DOHH2 (cell line): Measurements from ENCODE around the gene PLPP6.

Experiments used
- H3F3A ChIP-seq: fragments of 200-600 bp; sonication (generic), shearing (Covaris generic); 2 replicates; pipeline ENCODE4 v1.6.0; 2016; ENCODE audit warnings: antibody characterized with exemption, mild to moderate bottlenecking; ENCODE audit not compliant: control insufficient read depth, insufficient read depth
- H3K27ac ChIP-seq: fragments of 200-600 bp; sonication (generic); 2 replicates; pipeline ENCODE4 v1.5.1; 2014; ENCODE audit warnings: low read depth, mild to moderate bottlenecking, low read length, moderate library complexity
- H3K27me3 ChIP-seq: fragments of 200-600 bp; sonication (generic); 2 replicates; pipeline ENCODE4 v1.6.1; 2014; ENCODE audit warnings: mild to moderate bottlenecking, low read length, mixed read lengths; ENCODE audit not compliant: control insufficient read depth
- H3K36me3 ChIP-seq: fragments of 200-600 bp; sonication (generic); 2 replicates; pipeline ENCODE4 v1.6.1; 2014; ENCODE audit warnings: mild to moderate bottlenecking, low read length, moderate library complexity, mixed read lengths; ENCODE audit not compliant: control insufficient read depth
- H3K4me1 ChIP-seq: fragments of 200-600 bp; sonication (generic); 2 replicates; pipeline ENCODE4 v1.6.1; 2014; ENCODE audit warnings: mild to moderate bottlenecking, low read length, mixed read lengths; ENCODE audit not compliant: control insufficient read depth
- H3K4me2 ChIP-seq: fragments of 200-600 bp; sonication (generic); 2 replicates; pipeline ENCODE4 v1.6.0; 2014; ENCODE audit warnings: mild to moderate bottlenecking, low read length, moderate library complexity
- H3K4me3 ChIP-seq: fragments of 200-600 bp; sonication (generic); 2 replicates; pipeline ENCODE4 v1.5.1; 2014; ENCODE audit warnings: mild to moderate bottlenecking, low read length, mixed read lengths
- H3K79me2 ChIP-seq: fragments of 200-600 bp; sonication (generic); 2 replicates; pipeline ENCODE4 v1.6.1; 2014; ENCODE audit warnings: mild to moderate bottlenecking, low read length, mixed read lengths; ENCODE audit not compliant: control insufficient read depth
- H3K9me2 ChIP-seq: fragments of 200-600 bp; sonication (generic); replicated peaks from 2 replicates; pipeline ENCODE4 v1.6.1; 2014; ENCODE audit warnings: mild to moderate bottlenecking, low read length, mixed read lengths; ENCODE audit not compliant: control insufficient read depth
- H3K9me3 ChIP-seq: fragments of 200-600 bp; sonication (generic); 2 replicates; pipeline ENCODE4 v1.6.1; 2014; ENCODE audit warnings: antibody characterized with exemption, low read length, mixed read lengths; ENCODE audit not compliant: control insufficient read depth, insufficient read depth
- H4K20me1 ChIP-seq: fragments of 200-600 bp; sonication (generic); 2 replicates; pipeline ENCODE4 v1.6.0; 2014; ENCODE audit warnings: low read depth, mild to moderate bottlenecking, antibody characterized with exemption, low read length, moderate library complexity; ENCODE audit not compliant: control insufficient read depth, insufficient read depth
- EZH2phosphoT487 ChIP-seq: fragments of 200-600 bp; sonication (generic); IDR thresholded peaks from 2 replicates; pipeline ENCODE4 v1.6.1; 2017; ENCODE audit warnings: borderline replicate concordance, mild to moderate bottlenecking, antibody characterized with exemption, low read length, moderate library complexity, mixed read lengths
- TF ChIP-seq, protein P1 (sequence below): fragments of 200-600 bp; sonication (generic); IDR thresholded peaks from one replicate; pipeline ENCODE4 v1.5.1; 2014; ENCODE audit warnings: antibody characterized with exemption, mild to moderate bottlenecking, low read depth, low read length; ENCODE audit not compliant: poor library complexity, severe bottlenecking

PLPP6 gene

GRCh38 chr9:4674783-4675182 is 12.7 kb downstream of the PLPP6 start:
- Histone ChIP-seq H3K4me3 (no peak overlapping the region), H3K4me1 (peaks cover 7% of the 10 kb centered on the region), H3F3A (no peaks in the 10 kb centered on the region), H3K27me3 (no peaks in the 10 kb centered on the region), H3K9me2 (no peaks in the 10 kb centered on the region), H3K27ac (no peak overlapping the region), H3K36me3 (no peaks in the 10 kb centered on the region; the same call in 1 of the 2 replicates), H3K4me2 (no peak overlapping the region), H3K79me2 (peaks cover 3% of the 10 kb centered on the region), H3K9me3 (no peaks in the 10 kb centered on the region), H4K20me1 (no peaks in the 10 kb centered on the region)
- TF ChIP-seq EZH2phosphoT487, result no peak
- TF ChIP-seq, protein P1, sequence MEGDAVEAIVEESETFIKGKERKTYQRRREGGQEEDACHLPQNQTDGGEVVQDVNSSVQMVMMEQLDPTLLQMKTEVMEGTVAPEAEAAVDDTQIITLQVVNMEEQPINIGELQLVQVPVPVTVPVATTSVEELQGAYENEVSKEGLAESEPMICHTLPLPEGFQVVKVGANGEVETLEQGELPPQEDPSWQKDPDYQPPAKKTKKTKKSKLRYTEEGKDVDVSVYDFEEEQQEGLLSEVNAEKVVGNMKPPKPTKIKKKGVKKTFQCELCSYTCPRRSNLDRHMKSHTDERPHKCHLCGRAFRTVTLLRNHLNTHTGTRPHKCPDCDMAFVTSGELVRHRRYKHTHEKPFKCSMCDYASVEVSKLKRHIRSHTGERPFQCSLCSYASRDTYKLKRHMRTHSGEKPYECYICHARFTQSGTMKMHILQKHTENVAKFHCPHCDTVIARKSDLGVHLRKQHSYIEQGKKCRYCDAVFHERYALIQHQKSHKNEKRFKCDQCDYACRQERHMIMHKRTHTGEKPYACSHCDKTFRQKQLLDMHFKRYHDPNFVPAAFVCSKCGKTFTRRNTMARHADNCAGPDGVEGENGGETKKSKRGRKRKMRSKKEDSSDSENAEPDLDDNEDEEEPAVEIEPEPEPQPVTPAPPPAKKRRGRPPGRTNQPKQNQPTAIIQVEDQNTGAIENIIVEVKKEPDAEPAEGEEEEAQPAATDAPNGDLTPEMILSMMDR, result no peak

DNA sequence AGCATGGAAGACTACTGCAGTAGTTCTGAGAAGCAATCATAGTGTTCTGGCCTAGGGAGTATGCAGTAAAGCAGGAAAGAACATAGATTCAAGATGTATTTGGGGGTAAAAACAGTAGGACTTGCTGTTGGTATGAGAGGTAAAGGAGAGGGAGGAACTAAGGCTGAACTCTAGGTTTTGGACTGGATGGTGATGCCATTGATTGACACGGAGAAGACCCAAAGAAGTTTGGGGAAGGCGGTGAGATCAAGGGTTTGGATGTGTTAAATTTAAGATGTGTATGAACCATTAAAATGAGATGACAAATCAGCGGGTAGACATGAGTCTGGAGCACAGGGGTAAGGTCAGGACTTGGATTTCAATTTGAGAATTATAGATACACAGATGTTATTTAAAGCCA is 15.3 kb downstream of the PLPP6 start:
- Histone ChIP-seq H3K4me2 (no peak overlapping the region), H3K4me3 (no peak overlapping the region), H4K20me1 (no peaks in the 10 kb centered on the region), H3K9me2 (no peaks in the 10 kb centered on the region), H3F3A (no peaks in the 10 kb centered on the region), H3K27ac (no peak overlapping the region), H3K9me3 (no peaks in the 10 kb centered on the region), H3K79me2 (peaks cover 28% of the 10 kb centered on the region), H3K36me3 (peaks cover 3% of the 10 kb centered on the region; the same call in 1 of the 2 replicates), H3K4me1 (peaks cover 19% of the 10 kb centered on the region), H3K27me3 (no peaks in the 10 kb centered on the region)
- TF ChIP-seq EZH2phosphoT487, result no peak
- TF ChIP-seq, protein P1, result no peak

DNA sequence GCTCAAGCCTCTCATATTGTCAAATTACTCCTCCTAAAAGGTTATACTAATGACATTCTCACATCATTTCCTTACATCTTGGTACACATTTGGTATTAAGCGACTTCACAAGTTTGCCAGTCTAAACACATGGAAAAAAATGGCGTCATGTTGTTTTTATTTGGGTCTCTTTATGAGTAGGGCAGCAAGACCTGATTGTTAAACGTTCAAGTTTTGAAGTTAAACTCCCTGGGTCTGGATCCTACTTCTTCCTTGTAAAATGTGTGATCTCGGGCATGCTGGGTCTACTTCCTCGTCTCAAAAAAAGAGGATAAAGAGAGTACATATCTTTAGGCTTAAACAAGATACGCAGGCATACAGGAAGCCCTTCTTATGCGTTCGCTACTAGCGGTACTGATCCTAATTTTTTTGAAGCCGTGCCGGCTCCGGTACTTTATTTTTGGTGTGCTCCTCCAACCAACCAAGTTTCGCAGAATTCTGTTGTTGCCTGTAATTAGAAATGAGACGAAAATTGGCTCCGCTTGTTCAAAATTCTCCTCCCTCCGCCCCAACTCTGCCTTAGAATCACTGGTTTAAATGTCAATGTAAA is 16.7 kb downstream of the PLPP6 start:
- Histone ChIP-seq H3K4me2 (peak overlapping the region; percentile 72), H3K9me2 (no peaks in the 10 kb centered on the region), H3F3A (no peaks in the 10 kb centered on the region), H3K79me2 (peaks cover 39% of the 10 kb centered on the region), H3K4me1 (peaks cover 19% of the 10 kb centered on the region), H3K27ac (peak overlapping the region; percentile 76), H3K27me3 (no peaks in the 10 kb centered on the region), H3K36me3 (peaks cover 8% of the 10 kb centered on the region), H3K4me3 (peak overlapping the region; percentile 96), H3K9me3 (no peaks in the 10 kb centered on the region), H4K20me1 (0 out of 2 replicates have a peak, but pooled peaks cover 3% of the 10 kb centered on the region)
- TF ChIP-seq, protein P1, result no peak
- TF ChIP-seq EZH2phosphoT487, result no peak
